HEK293 (cell line): Measurements from ENCODE around the gene FUBP3.

ENCODE experiments used
- CTCF ChIA-PET: fragments of 350-600 bp; formaldehyde crosslinking; extraction: SDS; loops from one replicate; lab custom pipeline; 2021; ENCODE audit warnings: antibody characterized with exemption; lab: Yijun Ruan, JAX
- POLR2A ChIA-PET: fragments of 300-600 bp; formaldehyde crosslinking; extraction: SDS; loops from one replicate; lab custom pipeline; 2020; ENCODE audit warnings: antibody characterized with exemption, inconsistent platforms; lab: Yijun Ruan, JAX
- H3K27ac ChIP-seq: fragments of 200-500 bp; sonication (Bioruptor generic); 2 replicates; pipeline ENCODE4 v1.5.1; 2014; ENCODE audit warnings: low read depth, low read length, control low read depth, inconsistent platforms; ENCODE audit errors: extremely low read depth
- H3K36me3 ChIP-seq, 2 experiments: fragments of 200-500 bp in 1 of 2; sonication (Bioruptor generic) in 1 of 2; 1 replicate in 1 of 2; 2 replicates in 1 of 2; pipeline ENCODE4 v1.5.1; 2014 to 2017; ENCODE audit warnings: inconsistent platforms in 2 of 2, low read length in 2 of 2; ENCODE audit not compliant: control insufficient read depth in 2 of 2, insufficient read depth in 1 of 2
- H3K4me1 ChIP-seq: fragments of 200-500 bp; sonication (Bioruptor generic); 2 replicates; pipeline ENCODE4 v1.5.1; 2014; ENCODE audit warnings: mild to moderate bottlenecking, low read length, inconsistent platforms; ENCODE audit not compliant: control insufficient read depth, insufficient read depth
- H3K4me3 ChIP-seq: 2 replicates; pipeline ENCODE4 v1.5.1; 2011; ENCODE audit warnings: low read depth, mild to moderate bottlenecking, control low read depth, low read length, moderate library complexity
- H3K9me3 ChIP-seq: fragments of 200-500 bp; sonication (Bioruptor generic); 2 replicates; pipeline ENCODE4 v1.5.1; 2014; ENCODE audit warnings: low read depth, low read length, inconsistent platforms; ENCODE audit not compliant: control insufficient read depth, insufficient read depth
- FEZF1 ChIP-seq: fragments of 450-650 bp; formaldehyde crosslinking; IDR thresholded peaks from 2 replicates; pipeline ENCODE4 v1.5.1; 2016; ENCODE audit warnings: missing biosample characterization, missing genetic modification characterization
- SP3 ChIP-seq: fragments of 450-650 bp; formaldehyde crosslinking; IDR thresholded peaks from 2 replicates; pipeline ENCODE4 v1.5.1; 2016; ENCODE audit warnings: missing biosample characterization, missing genetic modification characterization
- YY2 ChIP-seq: fragments of 450-650 bp; formaldehyde crosslinking; IDR thresholded peaks from 2 replicates; pipeline ENCODE4 v1.5.1; 2016; ENCODE audit warnings: missing biosample characterization, missing genetic modification characterization
- ZBTB11 ChIP-seq: fragments of 450-650 bp; formaldehyde crosslinking; conservative IDR thresholded peaks from 2 replicates; pipeline ENCODE4 v1.5.1; 2016; ENCODE audit warnings: low read depth, missing biosample characterization, missing genetic modification characterization
- ZBTB49 ChIP-seq: fragments of 450-650 bp; formaldehyde crosslinking; IDR thresholded peaks from 2 replicates; pipeline ENCODE4 v1.5.1; 2016; ENCODE audit warnings: missing biosample characterization, missing genetic modification characterization, low read depth
- ZFHX2 ChIP-seq: fragments of 450-650 bp; formaldehyde crosslinking; conservative IDR thresholded peaks from 2 replicates; pipeline ENCODE4 v1.5.1; 2016; ENCODE audit warnings: missing biosample characterization, missing genetic modification characterization
- ZFP69B ChIP-seq: fragments of 450-650 bp; formaldehyde crosslinking; IDR thresholded peaks from 2 replicates; pipeline ENCODE4 v1.5.1; 2016; ENCODE audit warnings: missing biosample characterization, missing genetic modification characterization
- ZNF140 ChIP-seq: fragments of 450-650 bp; formaldehyde crosslinking; IDR thresholded peaks from 2 replicates; pipeline ENCODE4 v1.5.1; 2016; ENCODE audit warnings: missing biosample characterization, missing genetic modification characterization
- ZNF148 ChIP-seq: fragments of 450-650 bp; formaldehyde crosslinking; IDR thresholded peaks from 2 replicates; pipeline ENCODE4 v1.5.0; 2017; ENCODE audit warnings: missing biosample characterization, missing genetic modification characterization, borderline replicate concordance
- ZNF292 ChIP-seq: fragments of 450-650 bp; formaldehyde crosslinking; IDR thresholded peaks from 2 replicates; pipeline ENCODE4 v1.5.1; 2016; ENCODE audit warnings: low read depth, missing biosample characterization, missing genetic modification characterization, borderline replicate concordance
- ZNF366 ChIP-seq: fragments of 450-650 bp; formaldehyde crosslinking; conservative IDR thresholded peaks from 2 replicates; pipeline ENCODE4 v1.5.1; 2016; ENCODE audit warnings: missing biosample characterization, missing genetic modification characterization
- ZNF391 ChIP-seq: fragments of 450-650 bp; formaldehyde crosslinking; IDR thresholded peaks from 2 replicates; pipeline ENCODE4 v1.5.1; 2016; ENCODE audit warnings: low read depth, missing biosample characterization, missing genetic modification characterization, borderline replicate concordance
- ZNF404 ChIP-seq: fragments of 450-650 bp; formaldehyde crosslinking; IDR thresholded peaks from 2 replicates; pipeline ENCODE4 v1.5.1; 2017; ENCODE audit warnings: missing biosample characterization, missing genetic modification characterization
- ZNF548 ChIP-seq: fragments of 450-650 bp; formaldehyde crosslinking; IDR thresholded peaks from 2 replicates; pipeline ENCODE4 v1.5.1; 2016; ENCODE audit warnings: missing biosample characterization, missing genetic modification characterization
- ZNF558 ChIP-seq: fragments of 450-650 bp; formaldehyde crosslinking; IDR thresholded peaks from 2 replicates; pipeline ENCODE4 v1.5.1; 2016; ENCODE audit warnings: missing biosample characterization, missing genetic modification characterization
- ZNF561 ChIP-seq: fragments of 450-650 bp; IDR thresholded peaks from 2 replicates; pipeline ENCODE4 v1.5.1; 2018; ENCODE audit warnings: missing biosample characterization, missing genetic modification characterization, borderline replicate concordance
- ZNF596 ChIP-seq: fragments of 450-650 bp; IDR thresholded peaks from 2 replicates; pipeline ENCODE4 v1.5.0; 2018; ENCODE audit warnings: missing biosample characterization, mild to moderate bottlenecking, missing genetic modification characterization, moderate library complexity
- ZNF645 ChIP-seq: fragments of 450-650 bp; formaldehyde crosslinking; IDR thresholded peaks from 2 replicates; pipeline ENCODE4; 2016; ENCODE audit warnings: missing biosample characterization, missing genetic modification characterization
- ZNF791 ChIP-seq: fragments of 450-650 bp; formaldehyde crosslinking; IDR thresholded peaks from 2 replicates; pipeline ENCODE4 v1.5.1; 2016; ENCODE audit warnings: missing biosample characterization, missing genetic modification characterization
- ZSCAN18 ChIP-seq: fragments of 450-650 bp; formaldehyde crosslinking; IDR thresholded peaks from 2 replicates; pipeline ENCODE4 v1.5.1; 2016; ENCODE audit warnings: missing biosample characterization, missing genetic modification characterization

FUBP3 gene

GRCh38 chr9:130662970-130663257 is 83.5 kb downstream of the FUBP3 start (continued):
- TF ChIP-seq ZNF391 (tag by site-specific recombination), result no peak
- no peak for TF ChIP-seq ZFP69B (tag by site-specific recombination)

GRCh38 chr9:130663258-130663976 is 84.0 kb downstream of the FUBP3 start:
- Histone ChIP-seq H3K4me3 (no peak overlapping the region), H3K27ac (no peak overlapping the region), H3K4me1 (no peaks in the 10 kb centered on the region; the same call in 1 of the 2 replicates), H3K9me3 (no peaks in the 10 kb centered on the region), H3K36me3 (no peaks in the 10 kb centered on the region)
- TF ChIP-seq ZNF645 (tag by site-specific recombination), result no peak
- no peak for TF ChIP-seq ZBTB11 (tag by site-specific recombination)
- TF ChIP-seq ZNF404 (tag by site-specific recombination), result no peak
- no peak for TF ChIP-seq ZNF791
- TF ChIP-seq YY2 (tag by site-specific recombination), result no peak
- no peak for TF ChIP-seq ZBTB49 (tag by site-specific recombination)
- no peak for TF ChIP-seq ZNF148 (tag by site-specific recombination)
- POLR2A ChIA-PET, result interaction anchor here (0.5 kb wide), 1 partner anchor 62 kb away, joined by 3 read pairs; no protein-coding TSS in a partner anchor
- CTCF ChIA-PET, result interaction anchor here (0.6 to 1.5 kb wide), 3 partner anchors 19 to 186 kb away, joined by 5 to 6 read pairs (median 5); no protein-coding TSS in a partner anchor

GRCh38 chr9:130663977-130664250 is 84.5 kb downstream of the FUBP3 start:
- Histone ChIP-seq H3K4me3 (no peak overlapping the region), H3K9me3 (no peaks in the 10 kb centered on the region), H3K36me3 (no peaks in the 10 kb centered on the region), H3K27ac (no peak overlapping the region), H3K4me1 (no peaks in the 10 kb centered on the region; the same call in 1 of the 2 replicates)
- ChIA-PET POLR2A (no interaction called here), CTCF (interaction anchor here (1.5 kb wide), 1 partner anchor 18 kb away, joined by 6 read pairs; no protein-coding TSS in a partner anchor)
- TF ChIP-seq ZNF292 (tag by site-specific recombination), result no peak
- no peak for TF ChIP-seq FEZF1
- TF ChIP-seq ZNF140 (tag by site-specific recombination), result no peak
- TF ChIP-seq ZNF548 (tag by site-specific recombination), result no peak
- TF ChIP-seq ZNF366, result no peak
- TF ChIP-seq ZFHX2 (tag by site-specific recombination), result no peak
- TF ChIP-seq ZNF596 (tag by site-specific recombination), result no peak
- no peak for TF ChIP-seq SP3 (tag by site-specific recombination)
- TF ChIP-seq ZNF561 (tag by site-specific recombination), result no peak
- no peak for TF ChIP-seq ZSCAN18 (tag by site-specific recombination)
- TF ChIP-seq ZNF558, result no peak
